Heart right ventricle (tissue), 16 donors: ENCODE results near the gene NUP98. TPM values are rescaled to one million over a fixed set of nuclear protein-coding genes. Genes with fewer than 3 reads are reported as not detected.

Experiments
- ATAC-seq, 8 donors: fragments of 200-7000 bp; cut with Tn5 transposase; one replicate each; pipeline ENCODE4 v1.9.1; 2020; ENCODE audit warnings: mild to moderate bottlenecking in 8 of 8, moderate library complexity in 8 of 8, moderate number of reproducible peaks in 1 of 8
- DNase-seq, 2 donors: peaks; one replicate each; pipeline ENCODE4 v3.0.0-alpha.2; 2020
- H3K27ac ChIP-seq, 10 donors: fragments of 200-600 bp; sonication (generic) in 2 of 10; one replicate each; pipeline versions ENCODE4 v1.5.0 to v1.8.0; 2020 to 2022; ENCODE audit warnings: mild to moderate bottlenecking in 3 of 10
- H3K27me3 ChIP-seq, 7 donors: fragments of 200-600 bp; one replicate each; pipeline ENCODE4 v1.8.0; 2021 to 2022; ENCODE audit warnings: mild to moderate bottlenecking in 2 of 7
- H3K36me3 ChIP-seq, 9 donors: fragments of 200-600 bp; sonication (generic) in 1 of 9; one replicate each; pipeline versions ENCODE4 v1.5.0 to v1.8.0; 2020 to 2022; ENCODE audit warnings: mild to moderate bottlenecking in 2 of 9
- H3K4me1 ChIP-seq, 9 donors: fragments of 200-600 bp; sonication (generic) in 1 of 9; one replicate each; pipeline versions ENCODE4 v1.5.0 to v1.8.0; 2020 to 2022; ENCODE audit warnings: mild to moderate bottlenecking in 4 of 9
- H3K4me3 ChIP-seq, 10 donors: fragments of 200-600 bp; sonication (generic) in 2 of 10; one replicate each; pipeline versions ENCODE4 v1.5.0 to v1.8.0; 2020 to 2022; ENCODE audit warnings: mild to moderate bottlenecking in 7 of 10, moderate library complexity in 2 of 10
- H3K9me3 ChIP-seq, 11 donors: fragments of 200-600 bp in 10 of 11; sonication (generic) in 2 of 11; one replicate each; pipeline versions ENCODE4 v1.5.0 to v1.8.0; 2013 to 2022; ENCODE audit warnings: mild to moderate bottlenecking in 2 of 11, control low read depth in 1 of 11, moderate library complexity in 1 of 11
- WGBS, 2 donors: extraction: QIAGEN DNeasy Blood & Tissue Kit; methylation state at CpG; one replicate each; pipeline ENCODE4 v1.1.7; 2013; ENCODE audit warnings: inconsistent platforms in 1 of 2; 5-methylcytosine and 5-hydroxymethylcytosine counted together
- intact Hi-C, 10 donors: fragments of 100-400 bp; cut with DNase I; formaldehyde crosslinking; loops; one replicate each; pipeline versions ENCODE4 v1.11.1 to v1.14.2; 2022
- polyA plus RNA-seq, 2 donors: library from polyadenylated mRNA; stranded (reverse); fragments of 200-250 nt; gene quantifications; one replicate each; pipeline ENCODE4 v1.2.3, GENCODE V29; 2013
- total RNA-seq, 10 donors: library from RNA; stranded (reverse); fragmentation: NEBNext Ultra II Directional in 3 of 10; extraction: Animal tissue kit (Norgen Biotek cat#: 25700) in 3 of 10; gene quantifications; one replicate each; pipeline versions ENCODE4 v1.2.1 to v1.2.4, GENCODE V29; 2021 to 2023
- TF ChIP-seq, protein P1 (sequence below), 9 donors: fragments of 200-600 bp; sonication (generic) in 2 of 9; IDR thresholded peaks; one replicate each; pipeline versions ENCODE4 v1.5.0 to v1.8.0; 2021 to 2022; ENCODE audit warnings: antibody characterized with exemption in 9 of 9, mild to moderate bottlenecking in 5 of 9, moderate library complexity in 1 of 9
- donor health status: Arrhythmogenic right ventricular cardiomyopathy.
- donor health status: ischemic (EF 13 %, LVEDD 7.1; RV severe dilation, severe dysfunction).
- donor health status: healthy with polysubstance abuse.
- donor health status: DM: no; HTN: yes; CAD: no.
- donor health status: DM: no; HTN: no; CAD: no.
- donor health status: ischemic (EF 25% LVEDD 6.9; RV normal size, moderate dysfunction).
- donor health status: ischemic (EF 25% LVEDD 5.7; RV mildly dilated, moderate dysfunction).
- donor health status: healthy.
- donor health status: DM: yes; HTN: yes; CAD: no.
- donor health status: Ischemic cardiomyopathy.
- donor health status: ischemic (EF 35%, LVEDD 5.7; RV mildly dilated, moderate dysfunction).
- donor health status: nonischemic (EF 11% LVEDD 7.7; RV severe dilation, severe dysfunction).
- donor health status: DM: yes; HTN: yes; CAD: no.
- donor health status: PGD.
- donor health status: ischemic (EF 29% LVEDD 5.4; RV normal size, mild dysfunction).
- donor health status: nonischemic (EF 23%, LVEDD 6.1; RV moderate dilation, normal function).

The NUP98 gene
- total and polyA plus RNA-seq, 12 donors: 11.1 to 65.5 (median 46.0) TPM

DNA sequence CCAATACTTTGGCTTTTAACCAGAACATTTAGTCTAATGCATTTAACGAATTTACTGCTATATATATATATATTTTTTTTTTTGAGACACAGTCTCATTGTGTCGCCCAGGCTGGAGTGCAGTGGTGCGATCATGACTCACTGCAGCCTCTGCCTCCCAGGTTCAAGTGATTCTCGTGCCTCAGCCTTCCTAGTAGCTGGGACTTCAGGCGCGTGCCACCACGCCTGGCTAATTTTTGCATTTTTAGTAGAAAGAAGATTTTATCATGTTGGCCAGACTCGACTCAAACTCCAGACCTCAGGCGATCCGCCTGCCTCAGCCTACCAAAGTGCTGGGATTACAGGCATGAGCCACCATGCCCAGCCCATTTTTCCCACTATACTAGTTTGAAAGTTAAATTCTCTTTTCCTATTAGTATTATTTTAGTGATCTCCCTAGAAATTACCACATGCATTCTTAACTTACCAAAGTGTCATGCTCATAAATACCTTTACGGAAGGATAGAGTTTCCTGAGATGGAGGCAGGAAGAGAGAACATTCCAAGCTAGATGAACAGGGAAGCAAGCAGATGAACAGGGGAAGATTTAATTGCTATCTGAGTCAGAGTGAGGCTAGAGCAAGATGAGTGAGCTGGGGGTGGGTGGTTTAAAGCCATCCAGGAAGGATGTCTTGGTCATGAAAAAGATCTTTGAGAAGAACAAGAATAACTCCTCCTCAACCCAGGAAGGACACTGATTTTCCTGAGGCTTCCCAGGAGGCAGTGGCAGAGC, 6.6 kb upstream of the NUP98 start:
- intact Hi-C loops: no loop called here
- Histone ChIP-seq H3K27me3 (no peaks in the 10 kb centered on the region), H3K27ac (no peak overlapping the region), H3K36me3 (no peaks in the 10 kb centered on the region), H3K4me1 (peaks cover 0 to 12% (median 4%) of the 10 kb centered on the region in 9 donors), H3K4me3 (no peak overlapping the region), H3K9me3 (no peaks in the 10 kb centered on the region)
- DNase-seq (no peak), ATAC-seq (no peak)
- WGBS, 2 donors: 93 to 94% methylated on average over 11 of the region's 11 CpGs
- TF ChIP-seq, protein P1, sequence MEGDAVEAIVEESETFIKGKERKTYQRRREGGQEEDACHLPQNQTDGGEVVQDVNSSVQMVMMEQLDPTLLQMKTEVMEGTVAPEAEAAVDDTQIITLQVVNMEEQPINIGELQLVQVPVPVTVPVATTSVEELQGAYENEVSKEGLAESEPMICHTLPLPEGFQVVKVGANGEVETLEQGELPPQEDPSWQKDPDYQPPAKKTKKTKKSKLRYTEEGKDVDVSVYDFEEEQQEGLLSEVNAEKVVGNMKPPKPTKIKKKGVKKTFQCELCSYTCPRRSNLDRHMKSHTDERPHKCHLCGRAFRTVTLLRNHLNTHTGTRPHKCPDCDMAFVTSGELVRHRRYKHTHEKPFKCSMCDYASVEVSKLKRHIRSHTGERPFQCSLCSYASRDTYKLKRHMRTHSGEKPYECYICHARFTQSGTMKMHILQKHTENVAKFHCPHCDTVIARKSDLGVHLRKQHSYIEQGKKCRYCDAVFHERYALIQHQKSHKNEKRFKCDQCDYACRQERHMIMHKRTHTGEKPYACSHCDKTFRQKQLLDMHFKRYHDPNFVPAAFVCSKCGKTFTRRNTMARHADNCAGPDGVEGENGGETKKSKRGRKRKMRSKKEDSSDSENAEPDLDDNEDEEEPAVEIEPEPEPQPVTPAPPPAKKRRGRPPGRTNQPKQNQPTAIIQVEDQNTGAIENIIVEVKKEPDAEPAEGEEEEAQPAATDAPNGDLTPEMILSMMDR (IDR thresholded peaks at IDR 0.05): no peak

- ATAC-seq: no peak
- H3K4me1 ChIP-seq: peaks cover 0 to 9% (median 8%) of the 10 kb centered on the region in 9 donors
- no peak overlapping the region for H3K27ac ChIP-seq
- intact Hi-C loops: no loop called here
- DNase-seq: no peak
- TF ChIP-seq, protein P1 (IDR thresholded peaks at IDR 0.05): no peak
- no peaks in the 10 kb centered on the region for H3K9me3 ChIP-seq
- H3K36me3 ChIP-seq: no peaks in the 10 kb centered on the region
- no peak overlapping the region for H3K4me3 ChIP-seq
- no peaks in the 10 kb centered on the region for H3K27me3 ChIP-seq
- WGBS, 2 donors: 71 to 77% methylated on average over 4 of the region's 4 CpGs
Measured at GRCh38 chr11:3802011-3802790, 4.8 kb upstream of the NUP98 start.

DNA sequence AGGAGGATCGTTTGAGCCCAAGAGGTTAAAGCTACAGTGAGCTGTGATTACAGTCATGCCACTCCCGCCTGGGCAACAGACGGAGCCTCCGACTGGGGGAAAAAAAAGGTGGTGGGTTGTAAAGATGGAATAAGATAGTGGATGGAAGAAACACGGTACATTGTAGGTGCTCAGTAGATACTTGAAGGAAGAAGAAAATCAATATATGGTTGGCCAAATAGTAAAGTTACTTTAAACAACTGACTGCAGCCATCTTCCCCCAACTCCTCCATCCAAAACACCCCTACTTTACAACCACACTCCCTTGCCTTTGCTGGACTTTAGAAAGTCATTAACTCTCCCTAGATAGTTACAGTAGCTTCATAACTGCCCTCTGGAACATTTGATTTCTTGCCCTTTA, 2.5 kb upstream of the NUP98 start:
- Histone ChIP-seq H3K9me3 (no peaks in the 10 kb centered on the region), H3K4me1 (peaks cover 4 to 29% (median 26%) of the 10 kb centered on the region in 9 donors), H3K36me3 (peaks cover 0 to 5% (median 0%) of the 10 kb centered on the region in 9 donors), H3K4me3 (no peak overlapping the region), H3K27ac (no peak overlapping the region), H3K27me3 (no peaks in the 10 kb centered on the region)
- TF ChIP-seq, protein P1 (IDR thresholded peaks at IDR 0.05): no peak
- 65 to 89% methylated on average over 5 of the region's 5 CpGs for WGBS, 2 donors
- intact Hi-C loops: loop anchor here in 4 of 10 donors (5.0 kb wide), 2 partner anchors 37 to 42 kb away; partner anchors contain the start of gene RHOG (in 3 of the 4)
- no peak for ATAC-seq
- DNase-seq: no peak

- TF ChIP-seq, protein P1 (IDR thresholded peaks at IDR 0.05): no peak
- no peaks in the 10 kb centered on the region for H3K27me3 ChIP-seq
- no peak overlapping the region for H3K27ac ChIP-seq
- 89 to 96% methylated on average over 9 of the region's 9 CpGs for WGBS, 2 donors
- no peaks in the 10 kb centered on the region for H3K9me3 ChIP-seq
- intact Hi-C loops: loop anchor here in 4 of 10 donors (5.0 kb wide), 2 partner anchors 38 to 43 kb away; partner anchors contain the start of gene RHOG (in 3 of the 4)
- DNase-seq (no peak), ATAC-seq (no peak)
- H3K4me3 ChIP-seq: no peak overlapping the region
- H3K4me1 ChIP-seq: peaks cover 4 to 36% (median 32%) of the 10 kb centered on the region in 9 donors
- H3K36me3 ChIP-seq: peaks cover 0 to 12% (median 0%) of the 10 kb centered on the region in 9 donors
Measured at GRCh38 chr11:3799143-3799542, 1.8 kb upstream of the NUP98 start.
